Endothelial cell of umbilical vein (primary cell): ENCODE measurements around the gene HBS1L. TPM values are rescaled to one million over a fixed set of nuclear protein-coding genes. Genes with fewer than 3 reads are reported as not detected.

Source experiments
- BruUV-seq: library from RNA; stranded (reverse); fragments of 400-500 nt; replicated peaks from 2 replicates; lab custom pipeline; 2021; lab: Mats Ljungman, UMichigan
- CTCF ChIA-PET: fragments of 300-600, 350-600 bp; sonication (Branson Sonifier 250); formaldehyde crosslinking; loops from one replicate; lab custom pipeline; 2021; ENCODE audit warnings: antibody characterized with exemption, inconsistent platforms; lab: Charles Lee
- POLR2A ChIA-PET: fragments of 300-600, 350-600 bp; sonication (Branson Sonifier 250); formaldehyde crosslinking; loops from one replicate; lab custom pipeline; 2021; ENCODE audit warnings: antibody characterized with exemption, inconsistent platforms; lab: Charles Lee
- DNase-seq: peaks from one replicate; pipeline ENCODE4 v3.0.0-alpha.2; 2011; ENCODE audit warnings: low read depth, low spot score
- FAIRE-seq: peaks from 2 replicates; lab custom pipeline; 2011; peaks lifted over from hg19 to GRCh38; lab: Jason Lieb, UNC
- H2AFZ ChIP-seq: 2 replicates; pipeline ENCODE4 v1.6.0; 2012; ENCODE audit warnings: low read depth, low read length, control low read depth, inconsistent platforms
- H3K27ac ChIP-seq: 2 replicates; pipeline ENCODE4 v1.5.1; 2011; ENCODE audit warnings: low read depth, mild to moderate bottlenecking, control low read depth, low read length, moderate library complexity; ENCODE audit not compliant: insufficient read depth
- H3K27me3 ChIP-seq, 2 experiments: 2 replicates each; pipeline versions ENCODE4 v1.6.0 to v1.6.1; 2011; ENCODE audit warnings: low read length in 2 of 2, mixed read lengths in 1 of 2; ENCODE audit not compliant: control insufficient read depth in 2 of 2, insufficient read depth in 2 of 2
- H3K36me3 ChIP-seq, 2 experiments: 2 replicates in 1 of 2; 3 replicates in 1 of 2; pipeline ENCODE4 v1.5.1; 2011; ENCODE audit warnings: low read length in 2 of 2, mild to moderate bottlenecking in 1 of 2, moderate library complexity in 1 of 2; ENCODE audit not compliant: control insufficient read depth in 2 of 2, insufficient read depth in 2 of 2; ENCODE audit errors: extremely low read depth in 1 of 2
- H3K4me1 ChIP-seq: 3 replicates; pipeline ENCODE4 v1.5.1; 2011; ENCODE audit warnings: mild to moderate bottlenecking, low read length; ENCODE audit not compliant: control insufficient read depth, insufficient read depth; ENCODE audit errors: extremely low read depth
- H3K4me2 ChIP-seq: 2 replicates; pipeline ENCODE4 v1.6.1; 2011; ENCODE audit warnings: low read length, control low read depth, mixed read lengths; ENCODE audit not compliant: insufficient read depth
- H3K4me3 ChIP-seq, 3 experiments: fragments of 200-600 bp in 1 of 3; sonication (generic), shearing (Covaris generic) in 1 of 3; replicated peaks in 1 of 3; 2 replicates each; pipeline ENCODE4 v1.5.1; 2011 to 2016; ENCODE audit warnings: control low read depth in 3 of 3, low read length in 3 of 3, mild to moderate bottlenecking in 2 of 3, inconsistent platforms in 1 of 3, low read depth in 1 of 3, moderate library complexity in 1 of 3; ENCODE audit not compliant: insufficient read depth in 1 of 3
- H3K79me2 ChIP-seq: 2 replicates; pipeline ENCODE4 v1.6.0; 2012; ENCODE audit warnings: low read length, inconsistent platforms; ENCODE audit not compliant: control insufficient read depth, insufficient read depth
- H3K9ac ChIP-seq: replicated peaks from 2 replicates; pipeline ENCODE3; 2011; ENCODE audit warnings: low read length, control low read depth; ENCODE audit not compliant: insufficient read depth; ENCODE audit errors: extremely low read depth
- H3K9me1 ChIP-seq: replicated peaks from 3 replicates; pipeline ENCODE4 v1.6.0; 2011; ENCODE audit warnings: mild to moderate bottlenecking, low read length; ENCODE audit not compliant: control insufficient read depth, insufficient read depth; ENCODE audit errors: extremely low read depth
- H3K9me3 ChIP-seq: replicated peaks from 2 replicates; pipeline ENCODE4 v1.5.1; 2012; ENCODE audit warnings: low read length, inconsistent platforms; ENCODE audit not compliant: control insufficient read depth, insufficient read depth
- H4K20me1 ChIP-seq: replicated peaks from 2 replicates; pipeline ENCODE3; 2011; ENCODE audit warnings: mild to moderate bottlenecking, low read length; ENCODE audit not compliant: control insufficient read depth, insufficient read depth; ENCODE audit errors: extremely low read depth
- CTCF ChIP-seq, 2 donors: IDR thresholded peaks; 1 replicate in 1 of 2; 2 replicates in 1 of 2; pipeline ENCODE4 v1.5.1; 2011; ENCODE audit warnings: low read length in 2 of 2, mild to moderate bottlenecking in 2 of 2, moderate library complexity in 2 of 2, control low read depth in 1 of 2, inconsistent platforms in 1 of 2, low read depth in 1 of 2; ENCODE audit not compliant: insufficient read depth in 1 of 2; ENCODE audit errors: extremely low read depth in 1 of 2
- EZH2 ChIP-seq: IDR thresholded peaks from 2 replicates; pipeline ENCODE4 v1.6.1; 2012; ENCODE audit warnings: borderline replicate concordance, low read depth, mild to moderate bottlenecking, moderate library complexity, low read length, inconsistent platforms; ENCODE audit not compliant: severe bottlenecking
- FOS ChIP-seq: IDR thresholded peaks from 2 replicates; pipeline ENCODE4 v1.6.1; 2011; ENCODE audit warnings: mild to moderate bottlenecking, low read length, moderate library complexity, borderline replicate concordance; ENCODE audit not compliant: insufficient read depth
- GATA2 ChIP-seq: IDR thresholded peaks from 2 replicates; pipeline ENCODE4 v1.7.0; 2011; ENCODE audit warnings: low read depth, mild to moderate bottlenecking, moderate library complexity, mixed read lengths, low read length; ENCODE audit not compliant: insufficient read length, insufficient read depth
- JUN ChIP-seq: IDR thresholded peaks from 2 replicates; pipeline ENCODE4 v1.6.1; 2011; ENCODE audit warnings: borderline replicate concordance, low read depth; ENCODE audit not compliant: insufficient read length, insufficient read depth
- MAX ChIP-seq: IDR thresholded peaks from 2 replicates; pipeline ENCODE4 v1.6.1; 2011; ENCODE audit not compliant: insufficient read depth, insufficient read length
- MYC ChIP-seq: IDR thresholded peaks from one replicate; pipeline ENCODE4 v1.6.1; 2011; ENCODE audit warnings: mild to moderate bottlenecking, low read depth, low read length
- POLR2A ChIP-seq: IDR thresholded peaks from 2 replicates; pipeline ENCODE4 v1.6.1; 2012; ENCODE audit warnings: low read depth, mild to moderate bottlenecking, control low read depth, low read length
- POLR2AphosphoS5 ChIP-seq: IDR thresholded peaks from 2 replicates; pipeline ENCODE4 v1.6.1; 2012; ENCODE audit warnings: low read depth, mild to moderate bottlenecking, control low read depth, low read length, moderate library complexity; ENCODE audit not compliant: insufficient read depth
- dilution Hi-C: fragments of 300-500 bp; cut with MboI; formaldehyde crosslinking; loops from one replicate; pipeline ENCODE4 v1.15.0; 2019; ENCODE audit warnings: low sequenced_read_pairs; ENCODE audit not compliant: extremely low pct_ligation_motif_present
- intact Hi-C: fragments of 100-400 bp; cut with micrococcal nuclease; formaldehyde crosslinking; loops from one replicate; pipeline ENCODE4 v1.10.0; 2022
- polyA plus RNA-seq, 4 experiments: library from polyadenylated mRNA; depleted of rRNA in 3 of 4; stranded (reverse) in 3 of 4; unstranded in 1 of 4; fragments of >200 nt; gene quantifications; 2 replicates each; pipeline versions ENCODE4 v1.2.1 to v1.2.3, GENCODE V29; 2011 to 2012; ENCODE audit warnings: missing spikeins in 1 of 4
- total RNA-seq: library from RNA; stranded (reverse); gene quantifications from 2 replicates; pipeline ENCODE4 v1.2.3, GENCODE V29; 2021

Gene HBS1L
- total and polyA plus RNA-seq, 2 donors (not counting 3 experiments of a cell fraction or from before 2014, with no cell fraction given) = 23.7 to 74.6 TPM

- POLR2A ChIA-PET = no interaction called here
- CTCF ChIA-PET = interaction anchor here (0.5 to 2.5 kb wide), 5 partner anchors 10 to 826 kb away, joined by 3 to 20 read pairs (median 3); no protein-coding TSS in a partner anchor
- DNase-seq (no peak), FAIRE-seq (no peak)
- H3K27ac ChIP-seq = no peak within 1 kb of the TSS
- H4K20me1 ChIP-seq = no peaks in the 10 kb centered on the region
- H3K4me2 ChIP-seq = no peak within 1 kb of the TSS
- no peak within 1 kb of the TSS for H2AFZ ChIP-seq
- H3K4me3 ChIP-seq = no peak within 1 kb of the TSS
- H3K79me2 ChIP-seq = no peaks in the 10 kb centered on the region
- intact Hi-C loops (no loop called here), dilution Hi-C loops (no loop called here)
- no peaks in the 10 kb centered on the region for H3K4me1 ChIP-seq
- no peaks in the 10 kb centered on the region for H3K27me3 ChIP-seq
- TF ChIP-seq CTCF (IDR thresholded peaks at IDR 0.05; ENCODE audit: extremely low read depth in 1 of 2, insufficient read depth in 1 of 2, low read depth in 1 of 2, low read length in 2 of 2) (no peak), MAX (no peak), POLR2A (no peak), EZH2 (no peak), POLR2AphosphoS5 (no peak), FOS (no peak), GATA2 (no peak), JUN (no peak), MYC (no peak)
- no TSS peak for BruUV-seq
- no peaks in the 10 kb centered on the region for H3K9me1 ChIP-seq
- no peaks in the 10 kb centered on the region for H3K9me3 ChIP-seq
- no peak within 1 kb of the TSS for H3K9ac ChIP-seq
- H3K36me3 ChIP-seq = no peaks in the 10 kb centered on the region
Observed at GRCh38 chr6:134949927-134950326, 104.7 kb downstream of the HBS1L start, which contains the start of gene ALDH8A1. TSS of gene ALDH8A1 (minus strand) at chr6:134950101. CDS start at chr6:134950053, 48 bp downstream.
